GM18502 (cell line): ENCODE results near the gene DNAJB6.

Source experiments
- ATAC-seq: cut with Tn5 transposase; IDR thresholded peaks from one replicate; pipeline ENCODE4 v1.9.1; 2021; ENCODE audit warnings: mild to moderate bottlenecking; ENCODE audit not compliant: unreplicated experiment, poor library complexity

The DNAJB6 gene

GRCh38 chr7:157406971-157407370 lies 70.2 kb downstream of the DNAJB6 start:
- no peak for ATAC-seq

DNA sequence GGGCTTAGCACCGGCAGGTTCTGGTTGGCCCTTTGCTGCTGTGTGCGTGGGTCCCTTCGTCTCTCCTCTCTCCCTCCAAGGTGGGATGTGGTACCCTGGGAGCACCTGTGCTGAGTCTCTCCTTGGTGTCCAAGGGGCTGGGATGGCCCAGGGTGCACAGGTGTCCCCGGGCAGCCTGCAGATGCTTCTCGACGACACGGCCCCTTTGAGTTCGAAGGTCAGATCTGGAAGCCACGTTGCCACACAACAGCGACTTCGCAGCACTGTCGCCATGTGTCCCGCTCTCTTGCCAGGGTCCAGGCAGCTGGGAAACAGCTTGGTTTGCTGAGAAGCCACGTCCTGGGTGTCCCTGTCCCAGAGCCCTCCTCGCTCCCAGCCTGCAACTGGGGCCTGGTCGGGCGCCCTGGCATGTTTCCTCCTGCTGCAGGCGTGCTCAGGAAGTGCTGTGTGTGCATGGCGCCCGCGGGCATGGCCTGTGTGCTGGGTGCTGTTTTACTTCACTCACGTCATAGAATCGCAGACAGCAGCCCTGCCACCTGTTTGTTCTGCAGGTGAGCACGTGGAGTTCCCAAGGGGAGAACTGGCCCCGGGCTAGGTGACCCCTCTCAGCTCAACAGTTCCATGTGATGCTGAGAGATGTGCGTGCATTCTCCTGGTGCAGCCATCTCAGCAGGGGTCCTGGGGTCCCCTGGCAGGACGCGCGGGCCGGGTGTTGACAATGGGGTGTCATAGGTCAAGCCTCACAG lies 70.9 kb downstream of the DNAJB6 start:
- ATAC-seq, result no peak

DNA sequence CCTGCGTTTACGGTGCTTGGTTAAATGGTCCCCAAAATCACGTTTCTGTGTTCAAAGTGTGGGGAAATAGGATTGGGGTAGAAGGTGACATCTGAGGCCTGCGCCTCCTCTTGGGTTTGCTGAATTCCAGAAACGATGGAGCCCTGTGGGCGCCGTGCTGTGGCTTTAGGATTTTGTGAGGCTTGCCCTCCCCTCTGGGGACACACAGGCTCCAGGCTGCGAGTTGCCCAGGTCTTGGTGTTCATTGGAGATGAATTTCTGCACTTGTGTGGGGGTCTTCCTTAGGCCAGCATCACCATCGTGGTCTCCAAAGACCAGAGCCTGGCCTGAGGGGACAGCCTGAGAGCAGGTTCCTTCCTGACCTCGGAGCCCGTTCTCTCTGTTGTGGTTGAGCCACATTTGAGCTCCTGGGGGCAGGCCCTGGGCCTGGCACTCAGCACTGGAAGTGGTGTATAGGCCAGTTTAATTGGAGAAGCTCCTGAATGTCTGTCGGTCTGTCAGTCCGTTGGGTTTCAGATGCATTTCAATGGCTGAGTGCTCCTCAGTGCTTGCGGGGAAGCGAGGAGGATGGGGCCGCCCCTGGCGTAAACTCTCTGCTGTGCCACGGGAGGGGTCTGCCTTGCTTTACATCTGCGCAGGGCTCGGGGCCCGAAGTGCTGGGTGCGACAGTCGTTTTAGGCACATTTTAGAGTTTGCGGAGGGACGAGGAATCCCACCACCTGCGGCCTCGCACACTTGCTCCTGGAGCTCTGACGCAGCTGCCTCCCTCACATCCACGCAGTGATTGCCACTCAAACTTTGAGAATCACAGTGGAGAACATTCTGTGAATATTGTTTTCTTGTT lies 71.7 kb downstream of the DNAJB6 start:
- ATAC-seq, result no peak

- ATAC-seq, result no peak
Measured at GRCh38 chr7:157409149-157409752, 72.4 kb downstream of the DNAJB6 start.

DNA sequence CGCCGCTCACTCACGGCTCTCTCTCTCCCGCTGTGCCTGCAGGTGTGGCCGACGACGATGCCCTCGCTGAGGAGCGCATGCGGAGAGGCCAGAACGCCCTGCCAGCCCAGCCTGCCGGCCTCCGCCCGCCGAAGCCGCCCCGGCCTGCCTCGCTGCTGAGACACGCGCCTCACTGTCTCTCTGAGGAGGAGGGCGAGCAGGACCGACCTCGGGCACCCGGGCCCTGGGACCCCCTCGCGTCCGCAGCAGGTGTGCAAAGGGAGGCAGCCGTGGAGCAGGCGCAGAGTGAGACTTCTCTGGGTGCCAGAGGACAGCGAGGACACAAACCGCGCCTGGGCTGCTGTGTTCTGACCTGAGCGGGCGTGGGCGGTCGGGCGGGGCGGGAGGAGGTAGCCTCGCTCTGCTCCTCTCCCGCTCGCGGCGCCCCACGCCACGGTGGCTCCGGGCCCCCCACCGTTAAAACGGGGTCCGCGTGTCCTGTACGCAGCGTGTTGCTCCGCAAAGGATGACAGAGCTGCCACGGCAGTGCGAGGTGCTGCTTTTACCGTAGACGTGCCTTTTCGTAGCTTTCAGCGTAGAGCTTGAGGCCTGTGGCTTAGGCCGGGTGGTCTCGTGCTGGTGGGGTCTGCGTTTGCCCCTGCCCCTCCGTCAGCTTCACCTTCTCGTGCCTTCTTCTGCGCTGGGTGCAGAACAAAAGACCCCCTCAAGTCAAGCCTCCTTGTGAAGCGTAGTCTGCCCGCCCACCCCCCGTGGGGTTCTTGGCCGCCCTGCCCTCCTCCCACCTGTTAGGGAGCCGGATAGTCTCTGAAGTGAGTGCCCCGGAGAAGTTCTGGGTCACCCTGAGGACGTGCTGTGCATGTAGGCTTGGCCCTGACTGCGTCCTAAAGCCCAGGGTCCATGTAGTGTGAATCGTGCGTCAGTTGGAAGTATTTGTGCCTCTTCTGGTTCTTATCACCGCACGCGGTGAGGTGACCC lies 73.2 kb downstream of the DNAJB6 start:
- ATAC-seq, result no peak

GRCh38 chr7:157410831-157411556 lies 74.2 kb downstream of the DNAJB6 start:
- no peak for ATAC-seq

DNA sequence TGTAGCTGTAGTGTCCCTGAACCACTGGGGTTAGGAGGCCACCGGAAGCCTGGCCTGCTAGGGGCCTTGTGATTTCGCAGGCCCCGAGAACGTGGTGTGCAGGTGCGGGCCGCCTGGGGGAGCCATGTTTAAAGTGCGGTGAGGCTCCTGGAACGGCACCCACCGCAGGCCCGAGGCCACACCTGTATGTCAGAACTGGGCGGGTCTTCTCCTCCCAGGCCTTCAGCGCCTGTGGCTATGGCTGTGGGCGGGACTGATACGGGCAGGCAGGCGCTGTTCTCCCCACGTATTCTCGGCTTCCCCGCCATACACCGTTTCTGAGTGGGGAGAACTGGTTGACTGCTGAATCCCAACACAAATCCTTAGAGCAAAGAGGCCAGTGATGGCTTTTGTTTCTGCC lies 74.8 kb downstream of the DNAJB6 start:
- ATAC-seq, result no peak

DNA sequence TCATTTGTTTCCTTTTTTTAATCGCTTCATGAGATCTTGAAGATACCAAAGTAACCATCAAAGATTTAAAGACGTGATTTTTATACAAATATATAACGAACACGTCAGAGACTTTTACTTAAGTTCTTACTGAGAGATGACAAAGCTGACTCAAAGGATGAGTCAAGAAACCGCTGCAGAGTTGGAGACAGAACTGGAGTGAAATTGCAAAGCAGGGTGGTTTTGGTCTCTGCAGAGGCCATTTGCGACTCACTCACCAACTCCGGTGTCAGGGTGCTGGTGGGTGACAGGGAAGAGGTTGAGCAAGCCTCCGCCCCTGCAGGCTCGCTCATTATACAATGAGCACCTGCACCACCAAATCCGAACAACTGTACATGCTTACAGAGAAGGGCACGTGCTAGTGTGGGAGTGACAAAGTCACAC lies 75.2 kb downstream of the DNAJB6 start:
- ATAC-seq, result no peak

- no peak for ATAC-seq
Measured at GRCh38 chr7:157412491-157413180, 75.8 kb downstream of the DNAJB6 start.

DNA sequence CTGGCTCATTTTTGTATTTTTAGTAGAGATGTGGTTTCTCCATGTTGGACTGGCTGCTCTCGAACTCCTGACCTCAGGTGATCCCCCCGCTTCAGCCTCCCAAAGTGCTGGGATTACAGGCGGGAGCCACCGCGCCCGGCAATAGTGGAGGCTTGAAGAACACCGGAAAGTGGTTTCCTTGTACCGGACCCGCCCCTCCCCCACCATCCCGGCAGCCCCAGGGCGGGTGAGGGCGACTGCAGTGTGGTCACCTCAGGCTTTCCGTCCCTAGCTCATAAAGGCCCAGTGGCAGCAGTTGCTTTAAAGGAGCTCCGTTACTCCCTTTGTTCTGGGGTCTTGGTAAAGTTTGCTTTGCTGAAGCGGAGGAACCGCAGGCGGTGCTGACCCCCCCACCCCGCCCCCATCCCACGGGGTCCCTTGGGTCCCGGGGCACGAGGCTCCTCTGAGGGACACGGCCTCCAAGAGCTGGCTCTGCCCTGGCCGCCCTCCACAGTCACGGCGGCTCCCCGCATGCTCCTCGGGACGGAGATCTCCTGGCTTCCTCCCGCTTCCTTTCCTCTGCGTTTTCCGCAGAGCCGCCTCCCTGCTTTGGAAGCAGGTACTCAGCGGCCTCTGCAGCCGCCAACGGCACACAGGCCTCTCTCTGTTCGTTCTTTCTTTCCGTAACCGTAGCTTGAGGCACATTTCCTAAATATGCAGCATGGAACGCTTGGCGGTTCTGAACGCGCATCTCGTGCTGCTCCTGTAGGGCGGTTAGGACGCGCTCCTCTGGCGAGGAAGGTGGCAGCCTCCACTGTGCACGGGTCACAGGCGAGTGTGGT lies 77.3 kb downstream of the DNAJB6 start:
- no peak for ATAC-seq

- ATAC-seq, result no peak
Measured at GRCh38 chr7:157414702-157415096, 77.9 kb downstream of the DNAJB6 start.

DNA sequence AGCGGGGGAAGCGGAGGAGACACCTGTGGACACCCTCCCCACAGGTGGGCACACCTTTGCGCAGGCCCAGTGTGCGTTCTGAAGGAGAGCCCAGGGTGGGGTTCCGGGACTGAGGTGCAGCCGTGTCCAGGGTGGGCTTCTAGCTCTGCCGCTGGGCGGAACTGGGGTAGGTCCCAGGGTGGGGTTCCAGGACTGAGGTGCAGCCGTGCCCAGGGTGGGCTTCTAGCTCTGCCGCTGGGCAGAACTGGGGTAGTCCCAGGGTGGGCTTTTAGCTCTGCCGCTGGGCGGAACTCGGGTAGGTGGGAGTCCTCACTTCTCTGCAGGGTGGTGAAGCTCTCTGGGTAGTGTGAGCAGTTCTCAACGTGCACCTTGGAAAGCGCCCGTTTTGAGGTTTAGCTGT lies 78.7 kb downstream of the DNAJB6 start:
- no peak for ATAC-seq

GRCh38 chr7:157416011-157416410 lies 79.2 kb downstream of the DNAJB6 start:
- no peak for ATAC-seq

DNA sequence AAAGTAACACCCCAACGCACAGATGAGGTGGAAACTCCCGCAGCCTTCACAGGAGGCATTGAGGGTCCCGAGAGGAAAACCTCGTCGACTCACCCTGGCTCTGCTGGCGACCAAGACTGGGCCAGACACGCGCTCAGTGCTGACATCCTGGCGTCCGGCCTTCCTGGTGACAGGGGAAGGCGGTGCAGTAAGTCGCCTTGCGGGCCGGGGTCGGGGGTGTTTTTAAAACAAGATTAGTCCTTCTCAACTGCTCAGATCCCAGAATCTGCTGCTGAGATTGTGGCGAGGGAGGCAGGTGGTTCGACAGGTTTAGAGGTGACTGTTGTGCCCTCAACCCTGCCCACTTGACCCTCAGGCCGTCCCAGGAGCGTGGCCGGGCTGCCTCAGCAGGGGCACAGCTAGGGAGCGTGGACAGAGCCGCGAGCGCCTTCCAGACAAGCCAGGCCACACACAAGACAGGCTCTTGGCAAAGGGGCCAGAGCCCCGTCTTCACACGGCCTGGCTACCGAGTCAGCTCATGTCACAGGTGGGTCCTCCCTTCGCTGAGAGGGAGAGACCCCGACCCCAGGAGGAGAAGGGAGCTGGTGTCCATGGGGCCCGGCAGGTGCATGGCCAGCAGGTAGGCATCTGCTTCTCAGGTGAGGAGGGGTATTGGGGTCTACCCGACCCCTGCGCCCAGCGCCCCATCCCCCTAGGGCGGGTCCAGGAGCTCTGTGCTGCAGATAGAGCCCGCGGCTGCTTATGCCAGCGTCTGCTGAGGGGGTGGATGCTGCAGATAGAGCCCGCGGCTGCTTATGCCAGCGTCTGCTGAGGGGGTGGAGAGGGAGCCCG lies 81.6 kb downstream of the DNAJB6 start:
- no peak for ATAC-seq

DNA sequence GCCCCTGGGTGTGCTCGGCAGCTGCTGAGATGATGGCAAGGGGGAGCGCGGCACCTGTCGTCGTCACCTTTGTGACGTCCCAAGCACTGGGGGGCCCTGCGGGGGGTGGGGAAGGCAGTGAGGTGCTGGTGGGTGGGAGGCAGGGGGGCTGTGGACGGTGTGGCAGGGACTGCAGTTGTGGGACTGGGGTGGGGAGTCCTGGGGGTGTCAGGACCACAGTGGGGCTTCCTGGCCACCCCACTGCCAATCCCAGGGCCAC lies 82.2 kb downstream of the DNAJB6 start:
- ATAC-seq, result no peak

DNA sequence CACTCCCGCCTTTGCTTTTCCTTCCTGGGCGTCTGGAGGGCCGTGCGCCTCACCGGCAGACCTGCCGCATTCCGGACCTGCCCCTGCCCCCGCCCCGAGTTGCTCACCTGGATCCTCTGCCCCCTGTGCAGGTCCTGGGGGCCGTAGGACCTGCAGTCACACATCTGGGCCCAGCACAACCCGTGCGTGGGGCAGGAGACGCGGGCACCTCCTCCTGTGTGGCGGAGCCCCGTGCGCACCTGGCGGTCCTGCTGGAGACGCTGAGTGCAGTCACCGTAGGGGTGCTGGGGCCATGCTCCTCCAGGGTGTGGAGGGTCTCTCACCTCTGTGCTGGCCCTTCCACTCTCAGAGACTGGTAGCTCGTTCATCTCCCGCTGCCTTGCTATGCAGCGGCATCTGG lies 85.5 kb downstream of the DNAJB6 start:
- no peak for ATAC-seq

GRCh38 chr7:157423348-157423747 lies 86.5 kb downstream of the DNAJB6 start:
- no peak for ATAC-seq
